ENCODE results near the gene SUPV3L1. TPM values are rescaled to one million over a fixed set of nuclear protein-coding genes. Genes with fewer than 3 reads are reported as not detected.

The SUPV3L1 gene
- total RNA-seq, 1 experiment from 2014 or later, result 57.3 TPM

DNA sequence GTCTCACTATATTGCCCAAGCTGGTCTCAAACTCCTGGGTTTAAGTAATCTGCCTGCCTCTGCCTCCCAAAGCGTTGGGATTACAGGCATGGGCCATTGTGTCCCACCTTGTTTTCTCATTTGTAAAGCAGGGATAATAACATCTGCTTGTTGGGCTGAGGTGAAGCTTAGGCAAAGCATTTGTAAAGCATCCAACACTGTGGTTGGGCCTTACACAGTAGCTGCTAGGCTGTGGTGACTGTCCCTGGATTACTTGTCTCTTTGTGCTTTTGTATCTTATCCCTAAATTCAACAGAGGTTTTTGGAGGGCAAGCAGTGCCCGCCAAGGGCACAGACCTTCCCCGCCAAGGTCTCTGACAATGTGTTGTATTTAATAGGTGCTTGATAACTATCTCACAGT, 54.4 kb downstream of the SUPV3L1 start:
- H3T11ph ChIP-seq (ENCODE audit: low read length), result no peak overlapping the region
- no peak for TF ChIP-seq CTCF (conservative IDR thresholded peaks at IDR 0.05)
- H2BK120ac ChIP-seq (ENCODE audit: low read depth, low read length, poor library complexity, severe bottlenecking), result no peak overlapping the region
- no peak overlapping the region for H4K5ac ChIP-seq (ENCODE audit: insufficient read length, low read depth, low read length)
- H3K23ac ChIP-seq (ENCODE audit: insufficient read length, low read depth, low read length), result no peak overlapping the region
- no peak overlapping the region for H3K14ac ChIP-seq (ENCODE audit: insufficient read depth, low read length)
- Mint-ChIP-seq H3K4me1 (peaks cover 24 to 29% of the 10 kb centered on the region in 2 experiments), H3K27ac (peak overlapping the region in 1 of 3 experiments; percentile 79; a peak in 1 of 7 replicates), H3K27me3 (ENCODE audit: low read depth) (peaks cover 4% of the 10 kb centered on the region), H3K9me3 (no peaks in the 10 kb centered on the region), H3K4me3 (no peak overlapping the region), H3K36me3 (ENCODE audit: insufficient read depth in 1 of 3, low read depth in 3 of 3) (no peaks in the 10 kb centered on the region)
- no peak overlapping the region for H4K91ac ChIP-seq (ENCODE audit: insufficient read length, low read depth, low read length)
- H3K27ac ChIP-seq (ENCODE audit: insufficient read length, low read depth, low read length), result no peak overlapping the region
- H3K79me2 ChIP-seq (ENCODE audit: insufficient read depth, low read length), result no peaks in the 10 kb centered on the region
- H3K23me2 ChIP-seq (ENCODE audit: insufficient read length, low read depth, low read length, poor library complexity, severe bottlenecking), result no peaks in the 10 kb centered on the region
- no peak overlapping the region for H4K8ac ChIP-seq (replicated peaks; ENCODE audit: insufficient read length, low read depth, low read length)
- peaks cover 6% of the 10 kb centered on the region; the same call in 1 of the 2 replicates for H3K4me1 ChIP-seq (ENCODE audit: insufficient read depth, low read length)
- no peak overlapping the region for H3K9ac ChIP-seq (ENCODE audit: extremely low read depth, insufficient read length, low read length)
- H2BK15ac ChIP-seq (ENCODE audit: low read depth, low read length), result no peak overlapping the region
- no peak overlapping the region for H2AFZ ChIP-seq (ENCODE audit: low read length)
- H4K20me1 ChIP-seq (ENCODE audit: control insufficient read depth, insufficient read depth, insufficient read length), result no peaks in the 10 kb centered on the region
- no peak overlapping the region for H2BK5ac ChIP-seq (ENCODE audit: insufficient read length, low read length)
- no CpG with 5 or more reads among the region's 3 CpGs for WGBS (ENCODE audit: extremely low coverage, insufficient read length, low lambda C conversion rate)
- no peak overlapping the region for H3K56ac ChIP-seq (ENCODE audit: insufficient read length, low read depth, low read length)
- no peaks in the 10 kb centered on the region; the same call in 1 of the 2 replicates for H3K27me3 ChIP-seq (ENCODE audit: insufficient read depth, low read length)
- H2AK5ac ChIP-seq (ENCODE audit: insufficient read length, low read length), result no peak overlapping the region
- H3K9me3 ChIP-seq (ENCODE audit: control insufficient read depth, low read depth, low read length), result no peaks in the 10 kb centered on the region
- no peak overlapping the region for H2BK12ac ChIP-seq (ENCODE audit: insufficient read length, low read depth, low read length)
- H3K79me1 ChIP-seq (ENCODE audit: insufficient read depth, low read depth, low read length, poor library complexity, severe bottlenecking), result no peaks in the 10 kb centered on the region
- no peak overlapping the region for H2BK20ac ChIP-seq (ENCODE audit: low read depth, low read length, poor library complexity, severe bottlenecking)
- H3K4me2 ChIP-seq (ENCODE audit: insufficient read depth, insufficient read length, low read length), result no peak overlapping the region
- H3K18ac ChIP-seq (ENCODE audit: insufficient read length, low read depth, low read length), result no peak overlapping the region
- H3K4ac ChIP-seq (ENCODE audit: low read depth, low read length), result no peak overlapping the region
- DNase-seq, result no peak

Measured in H9 (cell line).